ENCODE results near the gene LMO2. TPM values are rescaled to one million over a fixed set of nuclear protein-coding genes. Genes with fewer than 3 reads are reported as not detected.
"Not testable (repeated sequence)": the region's sequence is repeated elsewhere in the genome, so short reads cannot be mapped to it uniquely, and the experiment has no call there.

Gene LMO2
- total RNA-seq, 1 donor from 2014 or later, result 3.9 TPM

- DNase-seq (ENCODE audit: low spot score in 2 of 2, unreplicated experiment in 2 of 2), result no peak
- Mint-ChIP-seq H3K4me1 (peaks cover 35% of the 10 kb centered on the region), H3K27ac (no peak overlapping the region), H3K36me3 (no peaks in the 10 kb centered on the region), H3K9me3 (peaks cover 10% of the 10 kb centered on the region), H3K4me3 (no peak overlapping the region), H3K27me3 (ENCODE audit: low read depth) (no peaks in the 10 kb centered on the region)
- TF ChIP-seq CTCF (IDR thresholded peaks at IDR 0.05; ENCODE audit: unreplicated experiment), result no peak
Measured at GRCh38 chr11:33934450-33934849, 42.6 kb upstream of the LMO2 start.

- DNase-seq (ENCODE audit: low spot score in 2 of 2, unreplicated experiment in 2 of 2), result no peak
- H3K4me1 Mint-ChIP-seq, result peaks cover 35% of the 10 kb centered on the region
- H3K4me3 Mint-ChIP-seq, result no peak overlapping the region
- no peaks in the 10 kb centered on the region for H3K36me3 Mint-ChIP-seq
- TF ChIP-seq CTCF (IDR thresholded peaks at IDR 0.05; ENCODE audit: unreplicated experiment), result no peak
- H3K27ac Mint-ChIP-seq, result no peak overlapping the region
- H3K27me3 Mint-ChIP-seq (ENCODE audit: low read depth), result no peaks in the 10 kb centered on the region
- H3K9me3 Mint-ChIP-seq, result peaks cover 10% of the 10 kb centered on the region
Measured at GRCh38 chr11:33933602-33934001, 41.7 kb upstream of the LMO2 start.

- Mint-ChIP-seq H3K9me3 (peaks cover 10% of the 10 kb centered on the region), H3K27me3 (ENCODE audit: low read depth) (no peaks in the 10 kb centered on the region), H3K4me3 (no peak overlapping the region), H3K36me3 (no peaks in the 10 kb centered on the region), H3K27ac (no peak overlapping the region), H3K4me1 (peaks cover 31% of the 10 kb centered on the region)
- DNase-seq (ENCODE audit: low spot score in 2 of 2, unreplicated experiment in 2 of 2), result no peak
- TF ChIP-seq CTCF (IDR thresholded peaks at IDR 0.05; ENCODE audit: unreplicated experiment), result no peak
Measured at GRCh38 chr11:33932721-33933120, 40.8 kb upstream of the LMO2 start.

- not testable (repeated sequence) for DNase-seq (ENCODE audit: low spot score in 2 of 2, unreplicated experiment in 2 of 2); H3K9me3 Mint-ChIP-seq; H3K36me3 Mint-ChIP-seq; H3K27ac Mint-ChIP-seq; H3K4me3 Mint-ChIP-seq; H3K27me3 Mint-ChIP-seq (ENCODE audit: low read depth)
- H3K4me1 Mint-ChIP-seq, result peaks cover 22% of the 10 kb centered on the region
Measured at GRCh38 chr11:33931739-33932366, 40.0 kb upstream of the LMO2 start.

- Mint-ChIP-seq H3K9me3 (peaks cover 10% of the 10 kb centered on the region), H3K4me3 (no peak overlapping the region), H3K27me3 (ENCODE audit: low read depth) (no peaks in the 10 kb centered on the region), H3K36me3 (no peaks in the 10 kb centered on the region), H3K4me1 (peaks cover 18% of the 10 kb centered on the region), H3K27ac (peak overlapping the region; percentile 36)
- no peak for DNase-seq (ENCODE audit: low spot score in 2 of 2, unreplicated experiment in 2 of 2)
- no peak for TF ChIP-seq CTCF (IDR thresholded peaks at IDR 0.05; ENCODE audit: unreplicated experiment)
Measured at GRCh38 chr11:33931067-33931466, 39.2 kb upstream of the LMO2 start.

- Mint-ChIP-seq H3K9me3 (peaks cover 10% of the 10 kb centered on the region), H3K27ac (peak overlapping the region; percentile 82), H3K36me3 (no peaks in the 10 kb centered on the region), H3K27me3 (ENCODE audit: low read depth) (no peaks in the 10 kb centered on the region), H3K4me3 (no peak overlapping the region), H3K4me1 (peaks cover 18% of the 10 kb centered on the region)
- no peak for DNase-seq (ENCODE audit: low spot score in 2 of 2, unreplicated experiment in 2 of 2)
- TF ChIP-seq CTCF (IDR thresholded peaks at IDR 0.05; ENCODE audit: unreplicated experiment), result no peak
Measured at GRCh38 chr11:33930317-33931021, 38.6 kb upstream of the LMO2 start.

Data from mesothelial cell of epicardium (in vitro differentiated cells).